Thyroid gland (tissue), 4 donors: ENCODE measurements around the gene CTDSPL. TPM values are rescaled to one million over a fixed set of nuclear protein-coding genes. Genes with fewer than 3 reads are reported as not detected.

Source experiments
- DNase-seq, 2 donors: peaks; one replicate each; pipeline ENCODE4 v3.0.0-alpha.2; 2019
- H3K27ac ChIP-seq, 3 donors: fragments of 200-600 bp; sonication (generic); 1 replicate in 2 of 3; 2 replicates in 1 of 3; pipeline ENCODE4 v1.5.1; 2016 to 2019; ENCODE audit warnings: mild to moderate bottlenecking in 1 of 3, moderate library complexity in 1 of 3
- H3K27me3 ChIP-seq: fragments of 200-600 bp; sonication (generic); one replicate; pipeline ENCODE4 v1.5.1; 2019
- H3K36me3 ChIP-seq, 2 donors: fragments of 200-600 bp; sonication (generic); one replicate each; pipeline ENCODE4 v1.5.1; 2016 to 2019
- H3K4me1 ChIP-seq, 2 donors: fragments of 200-600 bp; sonication (generic); one replicate each; pipeline ENCODE4 v1.5.1; 2017 to 2019
- H3K4me3 ChIP-seq, 3 donors: fragments of 200-600 bp; sonication (generic); replicated peaks in 1 of 3; 1 replicate in 2 of 3; 2 replicates in 1 of 3; pipeline ENCODE4 v1.5.1; 2016; ENCODE audit warnings: mild to moderate bottlenecking in 1 of 3
- H3K9me3 ChIP-seq: fragments of 200-600 bp; sonication (generic); one replicate; pipeline ENCODE4 v1.5.1; 2017
- CTCF ChIP-seq, 6 experiments: fragments of 200-600 bp in 3 of 6; fragments of 450-650 bp in 3 of 6; sonication (generic) in 3 of 6; IDR thresholded peaks; one replicate each; pipeline ENCODE4 v1.5.1; 2016 to 2019; ENCODE audit warnings: antibody characterized with exemption in 6 of 6, mild to moderate bottlenecking in 2 of 6, inconsistent platforms in 1 of 6, moderate library complexity in 1 of 6
- POLR2A ChIP-seq, 2 donors: fragments of 450-650 bp; IDR thresholded peaks; one replicate each; pipeline ENCODE4 v1.6.1; 2017; ENCODE audit warnings: antibody characterized with exemption in 2 of 2, mild to moderate bottlenecking in 2 of 2, moderate library complexity in 1 of 2
- WGBS, 2 donors: methylation state at CpG; one replicate each; pipeline ENCODE4 v1.1.5; 2017; 5-methylcytosine and 5-hydroxymethylcytosine counted together
- intact Hi-C: fragments of 100-400 bp; cut with DNase I; formaldehyde crosslinking; loops from one replicate; pipeline ENCODE4 v1.15.1; 2023
- total RNA-seq, 4 donors: library from RNA; depleted of rRNA; stranded (reverse); fragments of >200 nt; gene quantifications; one replicate each; pipeline ENCODE4 v1.2.3, GENCODE V29; 2016

Gene CTDSPL
- total RNA-seq, 4 donors from 2014 or later: 23.6 to 37.9 (median 29.8) TPM

- no peak for DNase-seq
Observed at GRCh38 chr3:37899711-37900306, 38.1 kb downstream of the CTDSPL start.

GRCh38 chr3:37901721-37902120 is 40.0 kb downstream of the CTDSPL start:
- 91 to 98% methylated on average over 2 of the region's 2 CpGs for WGBS, 2 donors
- Histone ChIP-seq H3K4me1 (peaks cover 14 to 23% of the 10 kb centered on the region in 2 donors), H3K27ac (no peak overlapping the region), H3K36me3 (no peaks in the 10 kb centered on the region), H3K4me3 (no peak overlapping the region), H3K27me3 (no peaks in the 10 kb centered on the region), H3K9me3 (no peaks in the 10 kb centered on the region)
- no peak for TF ChIP-seq POLR2A (IDR thresholded peaks at IDR 0.05)
- TF ChIP-seq CTCF (IDR thresholded peaks at IDR 0.05): no peak
- no peak for DNase-seq
- intact Hi-C loops: no loop called here

More at GRCh38 chr3:37899711-37900306, 38.1 kb downstream of the CTDSPL start:
- Histone ChIP-seq H3K27me3 (no peaks in the 10 kb centered on the region), H3K4me3 (no peak overlapping the region), H3K4me1 (peaks cover 3 to 17% of the 10 kb centered on the region in 2 donors), H3K9me3 (no peaks in the 10 kb centered on the region), H3K36me3 (no peaks in the 10 kb centered on the region), H3K27ac (no peak overlapping the region)
- TF ChIP-seq POLR2A (IDR thresholded peaks at IDR 0.05): no peak
- TF ChIP-seq CTCF (IDR thresholded peaks at IDR 0.05): no peak
- WGBS, 2 donors: 83 to 91% methylated on average over 3 of the region's 3 CpGs
- intact Hi-C loops: no loop called here

GRCh38 chr3:37902674-37903073 is 41.0 kb downstream of the CTDSPL start:
- Histone ChIP-seq H3K4me3 (no peak overlapping the region), H3K9me3 (no peaks in the 10 kb centered on the region), H3K27ac (no peak overlapping the region), H3K36me3 (no peaks in the 10 kb centered on the region), H3K4me1 (peaks cover 14 to 26% of the 10 kb centered on the region in 2 donors), H3K27me3 (no peaks in the 10 kb centered on the region)
- TF ChIP-seq CTCF (IDR thresholded peaks at IDR 0.05) (no peak), POLR2A (IDR thresholded peaks at IDR 0.05) (no peak)
- WGBS, 2 donors: 84 to 98% methylated on average over 4 of the region's 4 CpGs
- intact Hi-C loops: no loop called here
- no peak for DNase-seq

- Histone ChIP-seq H3K4me3 (no peak overlapping the region), H3K36me3 (no peaks in the 10 kb centered on the region), H3K4me1 (peaks cover 14 to 26% of the 10 kb centered on the region in 2 donors), H3K9me3 (no peaks in the 10 kb centered on the region), H3K27ac (no peak overlapping the region), H3K27me3 (no peaks in the 10 kb centered on the region)
- no peak for DNase-seq
- TF ChIP-seq CTCF (IDR thresholded peaks at IDR 0.05) (no peak), POLR2A (IDR thresholded peaks at IDR 0.05) (no peak)
- intact Hi-C loops: no loop called here
- 88 to 93% methylated on average over 2 of the region's 2 CpGs for WGBS, 2 donors
Observed at GRCh38 chr3:37903320-37903719, 41.6 kb downstream of the CTDSPL start.

- peaks cover 14 to 26% of the 10 kb centered on the region in 2 donors for H3K4me1 ChIP-seq
Observed at GRCh38 chr3:37903734-37904133, 42.1 kb downstream of the CTDSPL start.

More at GRCh38 chr3:37903734-37904133, 42.1 kb downstream of the CTDSPL start:
- Histone ChIP-seq H3K9me3 (no peaks in the 10 kb centered on the region), H3K27me3 (no peaks in the 10 kb centered on the region), H3K36me3 (no peaks in the 10 kb centered on the region), H3K27ac (no peak overlapping the region), H3K4me3 (no peak overlapping the region)
- DNase-seq: no peak
- TF ChIP-seq POLR2A (IDR thresholded peaks at IDR 0.05) (no peak), CTCF (IDR thresholded peaks at IDR 0.05) (no peak)
- 95 to 100% methylated on average over 3 of the region's 3 CpGs for WGBS, 2 donors
- intact Hi-C loops: no loop called here
